Skin epidermis (tissue), 12 donors: ENCODE measurements around the gene SORCS2.

Experiments
- H3K27ac ChIP-seq, 21 experiments: fragments of 200-600 bp; sonication (generic) in 11 of 21; one replicate each; pipeline ENCODE4 v1.5.0; 2020; ENCODE audit warnings: mild to moderate bottlenecking in 3 of 21, inconsistent platforms in 2 of 21, moderate library complexity in 2 of 21
- H3K4me3 ChIP-seq, 7 experiments: fragments of 200-600 bp; sonication (generic) in 2 of 7; one replicate each; pipeline ENCODE4 v1.5.0; 2020; ENCODE audit warnings: inconsistent platforms in 2 of 7, mild to moderate bottlenecking in 2 of 7, moderate library complexity in 1 of 7

Gene SORCS2

GRCh38 chr4:7535619-7536018, 343.3 kb downstream of the SORCS2 start:
- Histone ChIP-seq H3K4me3 (no peak overlapping the region), H3K27ac (no peak overlapping the region)

- Histone ChIP-seq H3K27ac (no peak overlapping the region), H3K4me3 (no peak overlapping the region)
These were observed 344.5 kb downstream of the SORCS2 start for GRCh38 chr4:7536876-7537275.

GRCh38 chr4:7537853-7538400, 345.6 kb downstream of the SORCS2 start:
- Histone ChIP-seq H3K4me3 (no peak overlapping the region), H3K27ac (no peak overlapping the region)

- no peak overlapping the region for H3K4me3 ChIP-seq
- H3K27ac ChIP-seq = no peak overlapping the region
These were observed 346.2 kb downstream of the SORCS2 start for GRCh38 chr4:7538518-7538917.

- Histone ChIP-seq H3K27ac (no peak overlapping the region), H3K4me3 (no peak overlapping the region)
These were observed 346.8 kb downstream of the SORCS2 start for GRCh38 chr4:7539186-7539585.

GRCh38 chr4:7539659-7540058, 347.3 kb downstream of the SORCS2 start:
- H3K27ac ChIP-seq = no peak overlapping the region

GRCh38 chr4:7540206-7540605, 347.9 kb downstream of the SORCS2 start:
- Histone ChIP-seq H3K27ac (no peak overlapping the region), H3K4me3 (no peak overlapping the region)

More at GRCh38 chr4:7539659-7540058, 347.3 kb downstream of the SORCS2 start:
- no peak overlapping the region for H3K4me3 ChIP-seq

GRCh38 chr4:7540654-7541413, 348.5 kb downstream of the SORCS2 start:
- Histone ChIP-seq H3K4me3 (no peak overlapping the region), H3K27ac (no peak overlapping the region)

GRCh38 chr4:7541414-7541810, 349.1 kb downstream of the SORCS2 start:
- H3K27ac ChIP-seq = no peak overlapping the region
- H3K4me3 ChIP-seq = no peak overlapping the region

GRCh38 chr4:7542781-7543180, 350.4 kb downstream of the SORCS2 start:
- no peak overlapping the region for H3K27ac ChIP-seq
- H3K4me3 ChIP-seq = no peak overlapping the region

- Histone ChIP-seq H3K27ac (peak overlapping the region in 1 of 21 experiments; percentile 60), H3K4me3 (no peak overlapping the region)
These were observed 353.9 kb downstream of the SORCS2 start for GRCh38 chr4:7546152-7546808.

- H3K4me3 ChIP-seq = no peak overlapping the region
These were observed 354.6 kb downstream of the SORCS2 start for GRCh38 chr4:7546809-7547367.

GRCh38 chr4:7547368-7548040, 355.2 kb downstream of the SORCS2 start:
- Histone ChIP-seq H3K27ac (peak overlapping the region in 5 of 21 experiments; percentile 15 to 60 (median 30)), H3K4me3 (no peak overlapping the region)

More at GRCh38 chr4:7546809-7547367, 354.6 kb downstream of the SORCS2 start:
- H3K27ac ChIP-seq = peak overlapping the region in 5 of 21 experiments; percentile 15 to 60 (median 30)

- Histone ChIP-seq H3K27ac (no peak overlapping the region), H3K4me3 (no peak overlapping the region)
These were observed 357.5 kb downstream of the SORCS2 start for GRCh38 chr4:7549866-7550265.

- Histone ChIP-seq H3K27ac (no peak overlapping the region), H3K4me3 (no peak overlapping the region)
These were observed 360.1 kb downstream of the SORCS2 start for GRCh38 chr4:7552466-7552865.

GRCh38 chr4:7553280-7553679, 360.9 kb downstream of the SORCS2 start:
- H3K27ac ChIP-seq = no peak overlapping the region
- H3K4me3 ChIP-seq = no peak overlapping the region

GRCh38 chr4:7554905-7555304, 362.6 kb downstream of the SORCS2 start:
- Histone ChIP-seq H3K4me3 (no peak overlapping the region), H3K27ac (no peak overlapping the region)

- Histone ChIP-seq H3K4me3 (no peak overlapping the region), H3K27ac (no peak overlapping the region)
These were observed 364.2 kb downstream of the SORCS2 start for GRCh38 chr4:7556558-7556957.

GRCh38 chr4:7557456-7557855, 365.1 kb downstream of the SORCS2 start:
- Histone ChIP-seq H3K4me3 (no peak overlapping the region), H3K27ac (no peak overlapping the region)

- H3K4me3 ChIP-seq = no peak overlapping the region
- no peak overlapping the region for H3K27ac ChIP-seq
These were observed 366.1 kb downstream of the SORCS2 start for GRCh38 chr4:7558436-7558835.
